ENCODE measurements around the gene FLOT2. TPM values are rescaled to one million over a fixed set of nuclear protein-coding genes. Genes with fewer than 3 reads are reported as not detected.

FLOT2 gene
- total RNA-seq, 1 experiment from 2014 or later, result 126 TPM

- intact Hi-C loops (cut with micrococcal nuclease), result loop anchor here (10.0 kb wide), 1 partner anchor 87 kb away; no protein-coding TSS in a partner anchor
- no peak for DNase-seq (ENCODE audit: unreplicated experiment)
- TF ChIP-seq, protein P1, sequence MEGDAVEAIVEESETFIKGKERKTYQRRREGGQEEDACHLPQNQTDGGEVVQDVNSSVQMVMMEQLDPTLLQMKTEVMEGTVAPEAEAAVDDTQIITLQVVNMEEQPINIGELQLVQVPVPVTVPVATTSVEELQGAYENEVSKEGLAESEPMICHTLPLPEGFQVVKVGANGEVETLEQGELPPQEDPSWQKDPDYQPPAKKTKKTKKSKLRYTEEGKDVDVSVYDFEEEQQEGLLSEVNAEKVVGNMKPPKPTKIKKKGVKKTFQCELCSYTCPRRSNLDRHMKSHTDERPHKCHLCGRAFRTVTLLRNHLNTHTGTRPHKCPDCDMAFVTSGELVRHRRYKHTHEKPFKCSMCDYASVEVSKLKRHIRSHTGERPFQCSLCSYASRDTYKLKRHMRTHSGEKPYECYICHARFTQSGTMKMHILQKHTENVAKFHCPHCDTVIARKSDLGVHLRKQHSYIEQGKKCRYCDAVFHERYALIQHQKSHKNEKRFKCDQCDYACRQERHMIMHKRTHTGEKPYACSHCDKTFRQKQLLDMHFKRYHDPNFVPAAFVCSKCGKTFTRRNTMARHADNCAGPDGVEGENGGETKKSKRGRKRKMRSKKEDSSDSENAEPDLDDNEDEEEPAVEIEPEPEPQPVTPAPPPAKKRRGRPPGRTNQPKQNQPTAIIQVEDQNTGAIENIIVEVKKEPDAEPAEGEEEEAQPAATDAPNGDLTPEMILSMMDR (IDR thresholded peaks at IDR 0.05; ENCODE audit: unreplicated experiment), result no peak
- no TSS peak for BruUV-seq (replicated peaks)
- Mint-ChIP-seq H3K9me3 (ENCODE audit: unreplicated experiment) (no peaks in the 10 kb centered on the region), H3K27me3 (ENCODE audit: insufficient read depth, unreplicated experiment) (no peaks in the 10 kb centered on the region), H3K4me1 (ENCODE audit: insufficient read depth, unreplicated experiment) (no peaks in the 10 kb centered on the region), H3K36me3 (ENCODE audit: insufficient read depth, unreplicated experiment) (peaks cover 51% of the 10 kb centered on the region), H3K27ac (ENCODE audit: low read depth, unreplicated experiment) (no peak overlapping the region), H3K4me3 (ENCODE audit: unreplicated experiment) (no peak overlapping the region)
- CTCF ChIA-PET, result interaction anchor here (0.6 to 1.6 kb wide), 2 partner anchors 9 to 95 kb away, joined by 3 to 5 read pairs; no protein-coding TSS in a partner anchor
- POLR2A ChIA-PET, result interaction anchor here (0.6 to 1.8 kb wide), 2 partner anchors 15 to 64 kb away, joined by 3 to 7 read pairs; partner anchors contain the start of gene FAM222B
Measured at GRCh38 chr17:28857905-28858800, 39.4 kb downstream of the FLOT2 start.

- intact Hi-C loops (cut with micrococcal nuclease), result loop anchor here (10.0 kb wide), 1 partner anchor 89 kb away; no protein-coding TSS in a partner anchor
- H3K4me1 Mint-ChIP-seq (ENCODE audit: insufficient read depth, unreplicated experiment), result no peaks in the 10 kb centered on the region
- H3K9me3 Mint-ChIP-seq (ENCODE audit: unreplicated experiment), result no peaks in the 10 kb centered on the region
- H3K4me3 Mint-ChIP-seq (ENCODE audit: unreplicated experiment), result peak overlapping the region; percentile 90
- peaks cover 45% of the 10 kb centered on the region for H3K36me3 Mint-ChIP-seq (ENCODE audit: insufficient read depth, unreplicated experiment)
- TF ChIP-seq, protein P1 (IDR thresholded peaks at IDR 0.05; ENCODE audit: unreplicated experiment), result no peak
- H3K27me3 Mint-ChIP-seq (ENCODE audit: insufficient read depth, unreplicated experiment), result no peaks in the 10 kb centered on the region
- BruUV-seq (replicated peaks), result no TSS peak
- POLR2A ChIA-PET, result interaction anchor here (0.5 to 1.8 kb wide), 9 partner anchors 13 to 328 kb away, joined by 3 to 7 read pairs (median 4); partner anchors contain the start of genes FAM222B and RPL23A
- no peak for DNase-seq (ENCODE audit: unreplicated experiment)
- CTCF ChIA-PET, result interaction anchor here (0.6 to 1.4 kb wide), 5 partner anchors 8 to 92 kb away, joined by 3 to 7 read pairs (median 3); partner anchors contain the start of gene FLOT2
- H3K27ac Mint-ChIP-seq (ENCODE audit: low read depth, unreplicated experiment), result no peak overlapping the region
Measured at GRCh38 chr17:28856028-28856574, 41.4 kb downstream of the FLOT2 start.

DNA sequence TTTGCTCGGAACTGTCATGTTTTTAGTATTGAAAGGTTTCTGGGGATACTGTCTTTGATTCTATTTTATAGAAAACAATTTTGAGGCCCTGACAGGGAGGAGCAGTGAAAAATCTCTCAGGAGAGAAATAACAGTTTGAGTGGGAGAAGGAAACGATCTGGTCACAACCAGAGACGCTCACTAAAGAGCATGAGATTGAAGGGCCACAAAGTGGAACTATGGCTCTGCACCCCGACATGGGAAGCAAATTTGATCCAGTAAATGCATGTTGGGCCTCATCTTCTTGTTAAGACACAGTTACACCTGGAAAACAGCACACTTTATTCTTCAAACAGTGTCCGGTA is 42.2 kb downstream of the FLOT2 start:
- TSS peak; percentile 80 for BruUV-seq (replicated peaks)
- Mint-ChIP-seq H3K4me1 (ENCODE audit: insufficient read depth, unreplicated experiment) (no peaks in the 10 kb centered on the region), H3K27ac (ENCODE audit: low read depth, unreplicated experiment) (peak overlapping the region; percentile 87), H3K36me3 (ENCODE audit: insufficient read depth, unreplicated experiment) (peaks cover 39% of the 10 kb centered on the region), H3K27me3 (ENCODE audit: insufficient read depth, unreplicated experiment) (no peaks in the 10 kb centered on the region), H3K4me3 (ENCODE audit: unreplicated experiment) (peak overlapping the region; percentile 90), H3K9me3 (ENCODE audit: unreplicated experiment) (no peaks in the 10 kb centered on the region)
- CTCF ChIA-PET, result interaction anchor here (1.0 to 1.1 kb wide), 2 partner anchors 38 to 94 kb away, joined by 3 read pairs; no protein-coding TSS in a partner anchor
- DNase-seq (ENCODE audit: unreplicated experiment), result no peak
- TF ChIP-seq, protein P1 (IDR thresholded peaks at IDR 0.05; ENCODE audit: unreplicated experiment), result no peak
- POLR2A ChIA-PET, result interaction anchor here (0.6 to 1.4 kb wide), 7 partner anchors 14 to 844 kb away, joined by 3 to 4 read pairs (median 3); no protein-coding TSS in a partner anchor
- intact Hi-C loops (cut with micrococcal nuclease), result loop anchor here (1.0 to 10.0 kb wide), 2 partner anchors 89 to 92 kb away; no protein-coding TSS in a partner anchor
